Uterus (tissue), 4 donors: ENCODE results near the gene SPECC1. TPM values are rescaled to one million over a fixed set of nuclear protein-coding genes. Genes with fewer than 3 reads are reported as not detected.

ENCODE experiments used
- DNase-seq, 2 donors: peaks; one replicate each; pipeline ENCODE4 v3.0.0-alpha.2; 2019 to 2020
- H3K27ac ChIP-seq, 2 donors: fragments of 200-600 bp; sonication (generic); 1 replicate in 1 of 2; 2 replicates in 1 of 2; pipeline ENCODE4 v1.5.1; 2016 to 2018
- H3K27me3 ChIP-seq, 2 donors: fragments of 200-600 bp; sonication (generic); one replicate each; pipeline ENCODE4 v1.5.1; 2018 to 2019; ENCODE audit warnings: control low read depth in 1 of 2
- H3K36me3 ChIP-seq, 2 donors: fragments of 200-600 bp; sonication (generic); one replicate each; pipeline ENCODE4 v1.5.1; 2019; ENCODE audit warnings: control low read depth in 1 of 2
- H3K4me1 ChIP-seq, 2 donors: fragments of 200-600 bp; sonication (generic); one replicate each; pipeline ENCODE4 v1.5.1; 2018 to 2019; ENCODE audit warnings: control low read depth in 1 of 2
- H3K4me3 ChIP-seq, 2 donors: fragments of 200-600 bp; sonication (generic); 1 replicate in 1 of 2; 2 replicates in 1 of 2; pipeline ENCODE4 v1.5.1; 2018 to 2019; ENCODE audit warnings: mild to moderate bottlenecking in 1 of 2
- H3K9me3 ChIP-seq, 2 donors: fragments of 200-600 bp; sonication (generic); one replicate each; pipeline ENCODE4 v1.5.1; 2019; ENCODE audit warnings: control low read depth in 1 of 2
- CTCF ChIP-seq, 4 experiments: fragments of 200-600 bp in 2 of 4; fragments of 450-650 bp in 2 of 4; sonication (generic) in 2 of 4; IDR thresholded peaks; one replicate each; pipeline ENCODE4 v1.5.1; 2016 to 2019; ENCODE audit warnings: antibody characterized with exemption in 4 of 4, mild to moderate bottlenecking in 2 of 4, moderate library complexity in 1 of 4
- POLR2A ChIP-seq, 2 donors: fragments of 450-650 bp; IDR thresholded peaks; one replicate each; pipeline ENCODE4 v1.6.1; 2016; ENCODE audit warnings: antibody characterized with exemption in 2 of 2, mild to moderate bottlenecking in 1 of 2, moderate library complexity in 1 of 2
- intact Hi-C: fragments of 100-400 bp; cut with DNase I; formaldehyde crosslinking; loops from one replicate; pipeline ENCODE4 v1.15.1; 2023; ENCODE audit warnings: low total_unique reads
- total RNA-seq, 4 donors: library from RNA; depleted of rRNA in 3 of 4; stranded (reverse); fragments of >200 nt in 3 of 4; gene quantifications; one replicate each; pipeline versions ENCODE4 v1.1.0 to v1.2.4, GENCODE V29; 2014 to 2023
- donor health status: DM: yes; HTN: yes; CAD: no.

The SPECC1 gene
- total RNA-seq, 4 donors from 2014 or later = 22.6 to 63.0 (median 44.0) TPM

GRCh38 chr17:20307326-20307910 lies 298.3 kb downstream of the SPECC1 start:
- no peak overlapping the region for H3K4me3 ChIP-seq
- H3K27ac ChIP-seq = no peak overlapping the region
- intact Hi-C loops = no loop called here
- no peaks in the 10 kb centered on the region for H3K27me3 ChIP-seq
- H3K4me1 ChIP-seq = no peaks in the 10 kb centered on the region
- no peak for TF ChIP-seq POLR2A (IDR thresholded peaks at IDR 0.05)
- no peak for TF ChIP-seq CTCF (IDR thresholded peaks at IDR 0.05)
- peaks cover 0 to 9% of the 10 kb centered on the region in 2 donors for H3K9me3 ChIP-seq
- no peak for DNase-seq
- H3K36me3 ChIP-seq = no peaks in the 10 kb centered on the region

- no peak overlapping the region for H3K27ac ChIP-seq
- intact Hi-C loops = no loop called here
- H3K4me1 ChIP-seq = no peaks in the 10 kb centered on the region
- TF ChIP-seq CTCF (IDR thresholded peaks at IDR 0.05) (no peak), POLR2A (IDR thresholded peaks at IDR 0.05) (no peak)
- DNase-seq = no peak
- no peak overlapping the region for H3K4me3 ChIP-seq
- H3K27me3 ChIP-seq = no peaks in the 10 kb centered on the region
- no peaks in the 10 kb centered on the region for H3K36me3 ChIP-seq
- H3K9me3 ChIP-seq = peaks cover 0 to 9% of the 10 kb centered on the region in 2 donors
These were observed 301.3 kb downstream of the SPECC1 start for GRCh38 chr17:20310481-20310880.

GRCh38 chr17:20313306-20313705 lies 304.1 kb downstream of the SPECC1 start:
- no peaks in the 10 kb centered on the region for H3K4me1 ChIP-seq
- H3K9me3 ChIP-seq = no peaks in the 10 kb centered on the region
- TF ChIP-seq POLR2A (IDR thresholded peaks at IDR 0.05) (no peak), CTCF (IDR thresholded peaks at IDR 0.05) (no peak)
- H3K36me3 ChIP-seq = no peaks in the 10 kb centered on the region
- intact Hi-C loops = no loop called here
- H3K27me3 ChIP-seq = no peaks in the 10 kb centered on the region
- DNase-seq = no peak
- H3K27ac ChIP-seq = no peak overlapping the region
- no peak overlapping the region for H3K4me3 ChIP-seq

GRCh38 chr17:20313891-20314290 lies 304.7 kb downstream of the SPECC1 start:
- Histone ChIP-seq H3K27ac (no peak overlapping the region), H3K36me3 (no peaks in the 10 kb centered on the region), H3K9me3 (no peaks in the 10 kb centered on the region), H3K27me3 (no peaks in the 10 kb centered on the region), H3K4me1 (no peaks in the 10 kb centered on the region), H3K4me3 (no peak overlapping the region)
- DNase-seq = no peak
- TF ChIP-seq CTCF (IDR thresholded peaks at IDR 0.05) = no peak
- no peak for TF ChIP-seq POLR2A (IDR thresholded peaks at IDR 0.05)
- intact Hi-C loops = no loop called here

GRCh38 chr17:20314834-20315233 lies 305.7 kb downstream of the SPECC1 start:
- Histone ChIP-seq H3K27ac (no peak overlapping the region), H3K36me3 (no peaks in the 10 kb centered on the region), H3K27me3 (no peaks in the 10 kb centered on the region), H3K4me1 (no peaks in the 10 kb centered on the region), H3K4me3 (no peak overlapping the region), H3K9me3 (no peaks in the 10 kb centered on the region)
- DNase-seq = no peak
- intact Hi-C loops = no loop called here
- TF ChIP-seq CTCF (IDR thresholded peaks at IDR 0.05) = no peak
- TF ChIP-seq POLR2A (IDR thresholded peaks at IDR 0.05) = no peak
